Stomach (tissue), 9 donors: ENCODE data around the gene COL23A1. TPM values are rescaled to one million over a fixed set of nuclear protein-coding genes. Genes with fewer than 3 reads are reported as not detected.

Experiments
- DNase-seq, 2 donors: peaks; one replicate each; pipeline versions ENCODE4 v3.0.0 to v3.0.0-alpha.2; 2013 to 2019
- H3K27ac ChIP-seq, 5 donors: fragments of 200-600 bp in 4 of 5; sonication (generic) in 4 of 5; one replicate each; pipeline ENCODE4 v1.5.1; 2013 to 2019; ENCODE audit warnings: mild to moderate bottlenecking in 1 of 5, moderate library complexity in 1 of 5
- H3K27me3 ChIP-seq, 3 donors: fragments of 200-600 bp; sonication (generic); one replicate each; pipeline ENCODE4 v1.5.1; 2017 to 2019; ENCODE audit warnings: mixed run types in 1 of 3
- H3K36me3 ChIP-seq, 4 donors: fragments of 200-600 bp; sonication (generic); 1 replicate in 3 of 4; 2 replicates in 1 of 4; pipeline ENCODE4 v1.5.1; 2016 to 2019
- H3K4me1 ChIP-seq, 4 donors: fragments of 200-600 bp; sonication (generic); one replicate each; pipeline ENCODE4 v1.5.1; 2016 to 2019
- H3K4me3 ChIP-seq, 4 donors: fragments of 200-600 bp; sonication (generic) in 3 of 4; one replicate each; pipeline ENCODE4 v1.5.1; 2016 to 2019; ENCODE audit warnings: mild to moderate bottlenecking in 1 of 4
- H3K9me3 ChIP-seq, 4 donors: fragments of 200-600 bp; sonication (generic); one replicate each; pipeline ENCODE4 v1.5.1; 2016 to 2019
- CTCF ChIP-seq, 7 experiments: fragments of 450-650 bp in 4 of 7; fragments of 200-600 bp in 3 of 7; sonication (generic) in 3 of 7; IDR thresholded peaks; one replicate each; pipeline ENCODE4 v1.5.1; 2016 to 2019; ENCODE audit warnings: antibody characterized with exemption in 7 of 7, control low read depth in 2 of 7, mild to moderate bottlenecking in 1 of 7
- EP300 ChIP-seq: sonication (generic); formaldehyde crosslinking; IDR thresholded peaks from one replicate; pipeline ENCODE4 v1.6.1; 2017; ENCODE audit warnings: antibody characterized with exemption
- POLR2A ChIP-seq, 4 donors: fragments of 450-650 bp; IDR thresholded peaks; one replicate each; pipeline ENCODE4 v1.6.1; 2016; ENCODE audit warnings: antibody characterized with exemption in 4 of 4, control low read depth in 2 of 4, mild to moderate bottlenecking in 1 of 4, moderate library complexity in 1 of 4
- POLR2AphosphoS5 ChIP-seq, 3 donors: sonication (generic); formaldehyde crosslinking; IDR thresholded peaks; one replicate each; pipeline ENCODE4 v1.6.1; 2016; ENCODE audit warnings: antibody characterized with exemption in 3 of 3
- WGBS, 5 donors: extraction: QIAGEN DNeasy Blood & Tissue Kit in 3 of 5; methylation state at CpG; one replicate each; pipeline versions ENCODE4 v1.1.5 to v1.1.7; 2013 to 2018; 5-methylcytosine and 5-hydroxymethylcytosine counted together
- intact Hi-C: fragments of 100-400 bp; cut with DNase I; formaldehyde crosslinking; loops from one replicate; pipeline ENCODE4 v1.15.1; 2023; ENCODE audit warnings: low total_unique reads
- polyA plus RNA-seq, 3 donors: library from polyadenylated mRNA; stranded (reverse); fragments of 200-250 nt; gene quantifications; one replicate each; pipeline ENCODE4 v1.2.3, GENCODE V29; 2013
- total RNA-seq, 5 donors: library from RNA; depleted of rRNA; stranded (reverse); fragments of >200 nt; gene quantifications; one replicate each; pipeline versions ENCODE4 v1.1.0 to v1.2.3, GENCODE V29; 2014 to 2016
- donor health status: healthy with polysubstance abuse.
- donor health status: Bipolar disorder and iron deficiency.
- donor health status: healthy.

The COL23A1 gene
- total and polyA plus RNA-seq, 8 donors, result under 0.01 to 7.0 (median 1.4) TPM

GRCh38 chr5:178357678-178358077 is 232.5 kb downstream of the COL23A1 start:
- no peaks in the 10 kb centered on the region for H3K36me3 ChIP-seq
- no peak overlapping the region for H3K27ac ChIP-seq
- TF ChIP-seq POLR2AphosphoS5 (IDR thresholded peaks at IDR 0.05) (no peak), EP300 (no peak), POLR2A (IDR thresholded peaks at IDR 0.05) (no peak), CTCF (IDR thresholded peaks at IDR 0.05) (no peak)
- intact Hi-C loops, result no loop called here
- H3K27me3 ChIP-seq, result peaks cover 0 to 29% (median 3%) of the 10 kb centered on the region in 3 donors
- WGBS, 5 donors, result 57 to 82% (median 70%) methylated on average over 5 of the region's 5 CpGs
- DNase-seq, result no peak
- H3K4me3 ChIP-seq, result no peak overlapping the region
- H3K9me3 ChIP-seq, result no peaks in the 10 kb centered on the region
- peaks cover 11 to 16% (median 14%) of the 10 kb centered on the region in 4 donors for H3K4me1 ChIP-seq

DNA sequence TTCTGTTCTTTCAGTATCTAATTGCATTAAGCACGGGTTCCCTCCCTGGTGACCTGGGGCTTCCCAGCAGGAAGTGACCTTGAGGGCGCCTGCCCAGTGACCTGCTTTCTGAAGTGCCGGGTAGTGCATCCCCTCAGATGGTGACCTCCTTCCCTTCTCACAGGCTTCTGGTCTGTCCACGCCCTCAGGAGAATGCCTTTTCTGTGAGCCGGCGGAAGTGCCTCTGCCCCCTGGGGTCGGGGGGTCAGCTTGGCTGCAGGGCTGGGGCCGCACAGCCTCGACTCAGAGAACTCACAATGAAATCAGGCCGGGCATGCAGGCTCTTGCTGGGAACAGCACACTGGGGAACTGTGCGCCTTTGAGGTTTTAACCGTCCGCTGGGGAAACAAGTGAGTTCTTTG is 233.1 kb downstream of the COL23A1 start:
- H3K4me1 ChIP-seq, result peaks cover 11 to 16% (median 14%) of the 10 kb centered on the region in 4 donors
- TF ChIP-seq CTCF (IDR thresholded peaks at IDR 0.05), result no peak
- no peak for TF ChIP-seq EP300
- H3K4me3 ChIP-seq, result no peak overlapping the region
- H3K36me3 ChIP-seq, result no peaks in the 10 kb centered on the region
- peaks cover 0 to 29% (median 3%) of the 10 kb centered on the region in 3 donors for H3K27me3 ChIP-seq
- H3K9me3 ChIP-seq, result no peaks in the 10 kb centered on the region
- peak in 1 of 2 donors; percentile 52 for DNase-seq
- intact Hi-C loops, result no loop called here
- peak overlapping the region in 1 of 5 donors; percentile 13 for H3K27ac ChIP-seq
- 27 to 37% (median 33%) methylated on average over 13 of the region's 13 CpGs for WGBS, 5 donors

GRCh38 chr5:178356431-178356872 is 233.7 kb downstream of the COL23A1 start:
- TF ChIP-seq POLR2A (IDR thresholded peaks at IDR 0.05) (no peak), POLR2AphosphoS5 (IDR thresholded peaks at IDR 0.05) (no peak), EP300 (no peak), CTCF (IDR thresholded peaks at IDR 0.05) (no peak)
- WGBS, 5 donors, result 0 to 3% (median 2%) methylated on average over 11 to 13 of the region's 13 CpGs
- Histone ChIP-seq H3K27me3 (peaks cover 0 to 29% (median 3%) of the 10 kb centered on the region in 3 donors), H3K4me1 (peaks cover 11 to 16% (median 14%) of the 10 kb centered on the region in 4 donors), H3K36me3 (no peaks in the 10 kb centered on the region), H3K9me3 (no peaks in the 10 kb centered on the region), H3K27ac (peak overlapping the region in 1 of 5 donors; percentile 13), H3K4me3 (peak overlapping the region in 1 of 4 donors; percentile 9)
- intact Hi-C loops, result no loop called here
- peak; percentile 49 to 60 for DNase-seq

- DNase-seq, result no peak
- Histone ChIP-seq H3K4me3 (no peak overlapping the region), H3K36me3 (no peaks in the 10 kb centered on the region), H3K4me1 (peaks cover 11 to 16% (median 14%) of the 10 kb centered on the region in 4 donors), H3K27ac (no peak overlapping the region), H3K27me3 (peaks cover 0 to 30% (median 3%) of the 10 kb centered on the region in 3 donors), H3K9me3 (no peaks in the 10 kb centered on the region)
- TF ChIP-seq EP300, result no peak
- TF ChIP-seq POLR2AphosphoS5 (IDR thresholded peaks at IDR 0.05), result no peak
- TF ChIP-seq CTCF (IDR thresholded peaks at IDR 0.05), result no peak
- no peak for TF ChIP-seq POLR2A (IDR thresholded peaks at IDR 0.05)
- intact Hi-C loops, result no loop called here
- 78 to 85% (median 80%) methylated on average over 9 of the region's 9 CpGs for WGBS, 5 donors
These were observed 234.5 kb downstream of the COL23A1 start for GRCh38 chr5:178355671-178356070.
